ENCODE measurements around the gene DLGAP1. TPM values are rescaled to one million over a fixed set of nuclear protein-coding genes. Genes with fewer than 3 reads are reported as not detected.

Gene DLGAP1
- total and polyA plus RNA-seq, 2 of the 13 experiments (the other 11 are each of a cell fraction or from before 2014, with no cell fraction given): 0.01 TPM; not detected in 1

- TF ChIP-seq, protein P1, sequence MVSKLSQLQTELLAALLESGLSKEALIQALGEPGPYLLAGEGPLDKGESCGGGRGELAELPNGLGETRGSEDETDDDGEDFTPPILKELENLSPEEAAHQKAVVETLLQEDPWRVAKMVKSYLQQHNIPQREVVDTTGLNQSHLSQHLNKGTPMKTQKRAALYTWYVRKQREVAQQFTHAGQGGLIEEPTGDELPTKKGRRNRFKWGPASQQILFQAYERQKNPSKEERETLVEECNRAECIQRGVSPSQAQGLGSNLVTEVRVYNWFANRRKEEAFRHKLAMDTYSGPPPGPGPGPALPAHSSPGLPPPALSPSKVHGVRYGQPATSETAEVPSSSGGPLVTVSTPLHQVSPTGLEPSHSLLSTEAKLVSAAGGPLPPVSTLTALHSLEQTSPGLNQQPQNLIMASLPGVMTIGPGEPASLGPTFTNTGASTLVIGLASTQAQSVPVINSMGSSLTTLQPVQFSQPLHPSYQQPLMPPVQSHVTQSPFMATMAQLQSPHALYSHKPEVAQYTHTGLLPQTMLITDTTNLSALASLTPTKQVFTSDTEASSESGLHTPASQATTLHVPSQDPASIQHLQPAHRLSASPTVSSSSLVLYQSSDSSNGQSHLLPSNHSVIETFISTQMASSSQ (IDR thresholded peaks at IDR 0.05; ENCODE audit: low read depth): 0 out of 2 replicates have a peak, but pooled peaks have one; percentile 42
- TF ChIP-seq, protein P1 (CRISPR knock-in tag; IDR thresholded peaks at IDR 0.05; ENCODE audit: borderline replicate concordance): no peak
- TF ChIP-seq, protein P2, sequence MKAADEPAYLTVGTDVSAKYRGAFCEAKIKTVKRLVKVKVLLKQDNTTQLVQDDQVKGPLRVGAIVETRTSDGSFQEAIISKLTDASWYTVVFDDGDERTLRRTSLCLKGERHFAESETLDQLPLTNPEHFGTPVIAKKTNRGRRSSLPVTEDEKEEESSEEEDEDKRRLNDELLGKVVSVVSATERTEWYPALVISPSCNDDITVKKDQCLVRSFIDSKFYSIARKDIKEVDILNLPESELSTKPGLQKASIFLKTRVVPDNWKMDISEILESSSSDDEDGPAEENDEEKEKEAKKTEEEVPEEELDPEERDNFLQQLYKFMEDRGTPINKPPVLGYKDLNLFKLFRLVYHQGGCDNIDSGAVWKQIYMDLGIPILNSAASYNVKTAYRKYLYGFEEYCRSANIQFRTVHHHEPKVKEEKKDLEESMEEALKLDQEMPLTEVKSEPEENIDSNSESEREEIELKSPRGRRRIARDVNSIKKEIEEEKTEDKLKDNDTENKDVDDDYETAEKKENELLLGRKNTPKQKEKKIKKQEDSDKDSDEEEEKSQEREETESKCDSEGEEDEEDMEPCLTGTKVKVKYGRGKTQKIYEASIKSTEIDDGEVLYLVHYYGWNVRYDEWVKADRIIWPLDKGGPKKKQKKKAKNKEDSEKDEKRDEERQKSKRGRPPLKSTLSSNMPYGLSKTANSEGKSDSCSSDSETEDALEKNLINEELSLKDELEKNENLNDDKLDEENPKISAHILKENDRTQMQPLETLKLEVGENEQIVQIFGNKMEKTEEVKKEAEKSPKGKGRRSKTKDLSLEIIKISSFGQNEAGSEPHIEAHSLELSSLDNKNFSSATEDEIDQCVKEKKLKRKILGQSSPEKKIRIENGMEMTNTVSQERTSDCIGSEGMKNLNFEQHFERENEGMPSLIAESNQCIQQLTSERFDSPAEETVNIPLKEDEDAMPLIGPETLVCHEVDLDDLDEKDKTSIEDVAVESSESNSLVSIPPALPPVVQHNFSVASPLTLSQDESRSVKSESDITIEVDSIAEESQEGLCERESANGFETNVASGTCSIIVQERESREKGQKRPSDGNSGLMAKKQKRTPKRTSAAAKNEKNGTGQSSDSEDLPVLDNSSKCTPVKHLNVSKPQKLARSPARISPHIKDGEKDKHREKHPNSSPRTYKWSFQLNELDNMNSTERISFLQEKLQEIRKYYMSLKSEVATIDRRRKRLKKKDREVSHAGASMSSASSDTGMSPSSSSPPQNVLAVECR (CRISPR knock-in tag; IDR thresholded peaks at IDR 0.05; ENCODE audit: borderline replicate concordance): 0 out of 2 replicates have a peak, but pooled peaks have one; percentile 13
- TF ChIP-seq ZFP36L2 (CRISPR knock-in tag; IDR thresholded peaks at IDR 0.05): no peak
Measured at GRCh38 chr18:3455907-3456685, 999.0 kb downstream of the DLGAP1 start (continued).

Measured in HepG2 (cell line).